Purkinje cell (primary cell): Measurements from ENCODE around the gene L3MBTL3. TPM values are rescaled to one million over a fixed set of nuclear protein-coding genes. Genes with fewer than 3 reads are reported as not detected.

ENCODE experiments used
- polyA plus RNA-seq: library from polyadenylated mRNA; unstranded; fragments of >200 nt; fragmentation: Nextera tagmentation; gene quantifications from 2 replicates; pipeline ENCODE4 v1.2.1, GENCODE V29; 2014

The L3MBTL3 gene
- polyA plus RNA-seq, result 0.48 and 1.2 TPM in 2 replicates

GRCh38 chr6:130018292-130018743, at the start of gene L3MBTL3:
L3MBTL3 (plus strand) TSS chr6:130018581; CDS start chr6:130042700, 24,119 bp downstream.

Other genes starting within 250 kb of the L3MBTL3 start
- not detected in 2 replicates for gene TMEM244, start 157.3 kb upstream of the L3MBTL3 start, polyA plus RNA-seq
- not detected in 2 replicates for gene SAMD3, start 204.4 kb downstream of the L3MBTL3 start, polyA plus RNA-seq